ENCODE results near the gene NT5E. TPM values are rescaled to one million over a fixed set of nuclear protein-coding genes. Genes with fewer than 3 reads are reported as not detected.

NT5E gene
- total RNA-seq = 10 to 100 TPM; 14.7 to 40.6 (median 22.7) TPM

DNA sequence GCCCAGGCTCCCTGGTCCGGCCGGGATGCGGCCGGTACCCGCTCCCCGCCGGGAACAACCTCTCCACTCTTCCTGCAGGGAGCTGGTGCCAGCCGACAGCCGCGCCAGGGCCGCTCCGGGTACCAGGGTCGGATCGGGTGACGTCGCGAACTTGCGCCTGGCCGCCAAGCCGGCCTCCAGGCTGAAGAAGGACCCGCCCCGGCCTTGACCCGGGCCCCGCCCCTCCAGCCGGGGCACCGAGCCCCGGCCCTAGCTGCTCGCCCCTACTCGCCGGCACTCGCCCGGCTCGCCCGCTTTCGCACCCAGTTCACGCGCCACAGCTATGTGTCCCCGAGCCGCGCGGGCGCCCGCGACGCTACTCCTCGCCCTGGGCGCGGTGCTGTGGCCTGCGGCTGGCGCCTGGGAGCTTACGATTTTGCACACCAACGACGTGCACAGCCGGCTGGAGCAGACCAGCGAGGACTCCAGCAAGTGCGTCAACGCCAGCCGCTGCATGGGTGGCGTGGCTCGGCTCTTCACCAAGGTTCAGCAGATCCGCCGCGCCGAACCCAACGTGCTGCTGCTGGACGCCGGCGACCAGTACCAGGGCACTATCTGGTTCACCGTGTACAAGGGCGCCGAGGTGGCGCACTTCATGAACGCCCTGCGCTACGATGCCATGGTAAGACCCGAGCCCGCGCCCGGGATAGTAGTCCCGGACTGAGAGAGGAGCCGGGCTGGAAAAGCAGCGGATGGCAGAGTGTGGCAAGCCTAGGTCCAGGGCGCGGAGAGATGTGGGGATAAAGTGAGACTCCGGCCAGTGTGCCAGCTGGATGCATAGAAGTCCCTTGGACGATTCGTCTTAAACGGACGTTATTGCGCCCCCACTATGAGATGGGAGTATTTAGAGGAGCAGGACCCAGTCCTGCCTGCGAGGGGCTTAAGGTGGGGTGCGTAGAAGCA, at the start of gene NT5E:
Gene NT5E (plus strand): TSS at position 266 of the 942 bp plus-strand sequence. CDS start 57 bp downstream, at position 323.
- H3K36me3 ChIP-seq = no peaks in the 10 kb centered on the region
- DNase-seq = peak; percentile 59 to 86 (median 79)
- H3K9me3 ChIP-seq = no peaks in the 10 kb centered on the region
- H3K27ac ChIP-seq = peak within 1 kb of the TSS; percentile 58 to 85 (median 75)
- H3K4me3 ChIP-seq = peak within 1 kb of the TSS; percentile 41 to 66 (median 57)
- H3K4me1 ChIP-seq = peaks cover 0 to 29% (median 2%) of the 10 kb centered on the region in 4 donors
- no peaks in the 10 kb centered on the region for H3K27me3 ChIP-seq
- no peak for TF ChIP-seq CTCF (IDR thresholded peaks at IDR 0.05)
- TF ChIP-seq POLR2A (IDR thresholded peaks at IDR 0.05) = peak in 1 of 2 donors; percentile 32

- DNase-seq = no peak
- Histone ChIP-seq H3K4me1 (peaks cover 0 to 36% (median 0%) of the 10 kb centered on the region in 4 donors), H3K36me3 (no peaks in the 10 kb centered on the region), H3K27ac (no peak overlapping the region), H3K4me3 (no peak overlapping the region), H3K27me3 (no peaks in the 10 kb centered on the region), H3K9me3 (no peaks in the 10 kb centered on the region)
- no peak for TF ChIP-seq POLR2A (IDR thresholded peaks at IDR 0.05)
- TF ChIP-seq CTCF (IDR thresholded peaks at IDR 0.05) = no peak
These were observed 49.6 kb upstream of the NT5E start for GRCh38 chr6:85400331-85400730.

- no peak for DNase-seq
- Histone ChIP-seq H3K36me3 (no peaks in the 10 kb centered on the region), H3K4me1 (peaks cover 0 to 46% (median 0%) of the 10 kb centered on the region in 4 donors), H3K27ac (no peak overlapping the region), H3K4me3 (no peak overlapping the region), H3K9me3 (no peaks in the 10 kb centered on the region), H3K27me3 (no peaks in the 10 kb centered on the region)
- no peak for TF ChIP-seq CTCF (IDR thresholded peaks at IDR 0.05)
- TF ChIP-seq POLR2A (IDR thresholded peaks at IDR 0.05) = no peak
These were observed 48.5 kb upstream of the NT5E start for GRCh38 chr6:85401186-85402021.

GRCh38 chr6:85402071-85402470, 47.8 kb upstream of the NT5E start:
- TF ChIP-seq POLR2A (IDR thresholded peaks at IDR 0.05) (no peak), CTCF (IDR thresholded peaks at IDR 0.05) (no peak)
- Histone ChIP-seq H3K27ac (no peak overlapping the region), H3K4me3 (no peak overlapping the region)

DNA sequence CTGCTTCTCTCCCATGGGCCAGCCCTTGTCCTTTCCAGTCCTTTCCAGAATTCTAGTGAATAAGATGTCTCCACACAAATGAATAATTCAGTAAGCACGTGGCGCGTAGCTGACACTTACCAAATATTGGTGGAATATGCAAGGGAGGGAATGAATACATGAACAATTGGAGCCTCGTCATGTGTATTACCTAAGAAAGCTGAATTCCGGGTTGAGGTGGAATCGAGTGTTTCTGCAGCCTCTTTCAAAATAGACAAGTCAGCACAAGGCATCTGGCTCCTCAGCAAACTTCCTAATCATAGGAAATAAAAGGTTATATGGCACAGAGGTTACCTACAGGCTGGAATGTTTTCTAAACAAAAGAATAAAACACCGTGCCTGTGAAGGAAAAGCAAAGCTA, 47.0 kb upstream of the NT5E start:
- TF ChIP-seq CTCF (IDR thresholded peaks at IDR 0.05) = no peak
- TF ChIP-seq POLR2A (IDR thresholded peaks at IDR 0.05) = no peak
- H3K9me3 ChIP-seq = no peaks in the 10 kb centered on the region
- no peaks in the 10 kb centered on the region for H3K36me3 ChIP-seq
- H3K4me1 ChIP-seq = peaks cover 0 to 47% (median 0%) of the 10 kb centered on the region in 4 donors
- no peak overlapping the region for H3K4me3 ChIP-seq
- no peak for DNase-seq
- peak overlapping the region in 1 of 4 donors; percentile 77 for H3K27ac ChIP-seq
- no peaks in the 10 kb centered on the region for H3K27me3 ChIP-seq

More at GRCh38 chr6:85402071-85402470, 47.8 kb upstream of the NT5E start:
- DNase-seq = no peak
- Histone ChIP-seq H3K9me3 (no peaks in the 10 kb centered on the region), H3K36me3 (no peaks in the 10 kb centered on the region), H3K4me1 (peaks cover 0 to 47% (median 0%) of the 10 kb centered on the region in 4 donors), H3K27me3 (no peaks in the 10 kb centered on the region)
